ENCODE results near the gene SH2D3A. TPM values are rescaled to one million over a fixed set of nuclear protein-coding genes. Genes with fewer than 3 reads are reported as not detected.

The SH2D3A gene
- 10 to 100 TPM in 1 of 3 donors, 1 to 10 TPM in 2; 7.4 to 13.6 (median 7.7) TPM for polyA plus RNA-seq

DNA sequence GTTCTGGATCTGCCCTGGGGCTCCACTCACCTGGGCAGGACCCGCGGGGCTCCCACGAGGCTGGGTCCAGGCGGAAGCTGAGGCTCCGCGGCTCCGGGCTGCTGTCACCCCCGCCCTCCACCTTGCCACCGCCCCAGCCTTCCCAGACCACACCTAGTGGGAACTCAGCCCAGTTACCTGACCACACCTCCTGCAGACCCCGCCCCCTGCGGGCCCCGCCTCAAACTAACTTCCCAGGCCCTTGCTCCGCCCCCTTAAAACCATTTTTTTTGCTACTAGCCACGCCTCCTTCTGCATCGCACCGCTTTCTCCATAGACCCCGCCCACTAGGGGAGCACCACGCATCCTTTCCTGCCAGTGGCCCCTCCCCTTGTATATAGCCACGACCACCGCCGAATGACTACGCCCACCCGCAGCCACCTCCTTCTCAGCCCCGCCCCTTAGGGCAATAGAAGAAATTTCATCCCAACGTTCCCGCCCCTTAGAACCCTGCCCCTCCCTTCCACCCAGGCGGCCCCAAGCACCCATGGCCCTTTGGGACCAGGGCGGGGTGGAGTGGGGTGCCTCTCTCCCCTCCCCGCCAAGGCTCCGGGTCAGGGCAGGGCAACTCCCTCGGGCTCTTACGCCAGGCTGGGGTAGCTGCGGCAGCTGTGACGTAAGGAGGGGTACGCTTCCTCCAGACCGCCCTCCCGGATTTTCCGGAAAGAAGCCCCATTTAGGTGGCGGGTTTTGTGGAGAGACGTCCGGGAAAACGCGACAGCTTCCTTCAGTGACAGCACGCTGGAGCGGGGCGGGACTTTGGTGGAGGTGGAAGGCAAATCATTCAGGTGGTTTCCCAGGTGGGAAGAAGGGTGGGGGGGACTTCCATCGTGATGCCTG lies at the start of gene SH2D3A:
TSS of gene SH2D3A (minus strand) at position 79 of the 879 bp plus-strand sequence. CDS start 3,687 bp downstream, outside the sequence.
- Mint-ChIP-seq H3K27me3 (ENCODE audit: low read depth in 3 of 3) (peaks cover 3 to 24% (median 9%) of the 10 kb centered on the region in 3 donors), H3K4me1 (peaks cover 36 to 46% of the 10 kb centered on the region in 2 donors), H3K27ac (peak within 1 kb of the TSS; percentile 90 to 99 (median 98)), H3K9me3 (no peaks in the 10 kb centered on the region), H3K36me3 (no peaks in the 10 kb centered on the region), H3K4me3 (peak within 1 kb of the TSS; percentile 88 to 98 (median 92))
- peak; percentile 87 to 88 (median 88) for DNase-seq

DNA sequence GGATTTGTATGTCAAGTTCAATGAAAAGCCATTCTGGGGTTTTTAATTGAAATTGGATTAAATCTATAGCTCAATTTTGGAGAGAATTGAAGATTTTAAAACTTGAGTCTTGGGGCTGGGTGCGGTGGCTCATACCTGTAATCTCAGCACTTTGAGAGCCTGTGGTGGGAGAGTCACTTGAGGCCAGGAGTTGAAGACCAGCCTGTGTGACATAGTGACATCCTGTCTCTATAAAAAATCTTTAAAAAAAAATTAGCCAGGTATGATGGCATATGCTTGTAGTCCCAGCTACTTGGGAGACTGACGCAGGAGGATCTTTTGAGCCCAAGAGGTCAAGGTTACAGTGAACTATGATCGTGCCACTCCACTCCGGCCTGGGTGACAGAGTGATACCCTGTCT lies 46.4 kb upstream of the SH2D3A start:
- H3K9me3 Mint-ChIP-seq, result no peaks in the 10 kb centered on the region
- no peak for DNase-seq
- peak overlapping the region; percentile 36 to 75 (median 50) for H3K27ac Mint-ChIP-seq
- peak overlapping the region in 2 of 5 donors; percentile 14 to 33 for H3K4me3 Mint-ChIP-seq
- H3K4me1 Mint-ChIP-seq, result peaks cover 75 to 84% of the 10 kb centered on the region in 2 donors
- H3K36me3 Mint-ChIP-seq, result peaks cover 4 to 12% (median 4%) of the 10 kb centered on the region in 3 donors
- peaks cover 0 to 1% (median 0%) of the 10 kb centered on the region in 3 donors for H3K27me3 Mint-ChIP-seq (ENCODE audit: low read depth in 3 of 3)

DNA sequence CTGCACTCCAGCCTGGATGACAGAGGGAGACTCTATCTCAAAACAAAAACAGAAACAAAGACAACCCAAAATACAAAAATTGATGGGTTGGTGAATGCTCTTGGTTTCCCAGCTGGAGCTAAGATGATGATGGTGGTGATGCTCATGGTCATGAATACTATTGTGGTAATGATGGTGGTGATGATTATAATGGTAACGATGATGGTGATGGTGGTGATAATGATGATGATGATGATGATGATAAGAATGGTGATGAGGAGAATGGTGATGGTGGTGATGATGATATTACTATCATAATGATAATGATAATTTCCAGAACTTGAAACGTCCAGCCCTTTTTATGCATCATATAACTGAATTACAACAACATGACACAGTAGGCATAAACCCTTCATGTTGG lies 45.4 kb upstream of the SH2D3A start:
- peak overlapping the region; percentile 21 to 70 (median 50) for H3K27ac Mint-ChIP-seq
- no peak for DNase-seq
- H3K4me1 Mint-ChIP-seq, result peaks cover 75 to 82% of the 10 kb centered on the region in 2 donors
- peaks cover 0 to 7% (median 4%) of the 10 kb centered on the region in 3 donors for H3K36me3 Mint-ChIP-seq
- no peak overlapping the region for H3K4me3 Mint-ChIP-seq
- H3K27me3 Mint-ChIP-seq (ENCODE audit: low read depth in 3 of 3), result peaks cover 0 to 1% (median 0%) of the 10 kb centered on the region in 3 donors
- H3K9me3 Mint-ChIP-seq, result no peaks in the 10 kb centered on the region

DNA sequence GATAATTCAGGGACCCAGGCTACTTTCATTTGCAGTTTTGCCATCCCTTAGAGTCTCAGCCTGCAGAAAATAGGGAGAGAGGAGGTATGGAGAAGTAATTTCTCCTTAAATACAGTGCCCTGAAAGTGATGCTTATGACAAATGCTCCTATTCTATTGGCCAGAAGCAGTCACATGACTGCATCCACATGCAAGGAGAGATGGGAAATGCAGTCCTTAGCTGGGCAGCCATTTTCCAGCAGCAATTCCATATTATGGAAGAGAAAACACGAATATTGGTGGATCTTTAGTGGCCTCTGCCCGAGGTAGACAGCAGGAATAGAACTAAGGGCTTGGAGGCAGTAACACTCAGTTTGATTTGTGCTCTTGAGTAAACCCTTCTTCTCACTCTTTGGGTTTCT lies 44.7 kb upstream of the SH2D3A start:
- Mint-ChIP-seq H3K4me3 (no peak overlapping the region), H3K4me1 (peaks cover 74 to 81% of the 10 kb centered on the region in 2 donors), H3K9me3 (no peaks in the 10 kb centered on the region)

DNA sequence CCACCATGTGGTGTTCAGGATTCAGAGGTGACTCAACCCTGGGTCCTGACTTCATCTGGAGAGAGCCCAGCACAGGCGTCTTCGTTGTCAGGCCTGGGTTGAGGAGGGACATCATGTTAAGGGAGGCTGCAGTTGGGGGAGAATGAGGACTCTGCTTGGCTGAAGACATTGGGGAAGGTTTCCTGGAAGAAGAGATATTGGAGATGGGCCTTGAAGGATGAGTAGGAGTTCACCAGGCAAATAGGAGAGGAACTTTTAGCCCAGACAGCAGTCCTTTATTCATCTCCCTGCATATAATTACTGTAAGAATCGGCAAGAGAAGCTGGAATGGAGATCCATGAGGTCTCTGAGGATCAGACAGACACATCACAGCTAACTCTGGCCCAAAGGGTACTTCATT lies 44.1 kb upstream of the SH2D3A start:
- Mint-ChIP-seq H3K36me3 (peaks cover 0 to 4% (median 3%) of the 10 kb centered on the region in 3 donors), H3K27ac (peak overlapping the region; percentile 44 to 71 (median 56)), H3K4me1 (peaks cover 78 to 83% of the 10 kb centered on the region in 2 donors), H3K27me3 (ENCODE audit: low read depth in 3 of 3) (peaks cover 0 to 1% (median 0%) of the 10 kb centered on the region in 3 donors), H3K4me3 (no peak overlapping the region), H3K9me3 (no peaks in the 10 kb centered on the region)
- no peak for DNase-seq

More for the DNA sequence above, 44.7 kb upstream of the SH2D3A start:
- Mint-ChIP-seq H3K27me3 (ENCODE audit: low read depth in 3 of 3) (peaks cover 0 to 1% (median 0%) of the 10 kb centered on the region in 3 donors), H3K36me3 (peaks cover 0 to 4% (median 3%) of the 10 kb centered on the region in 3 donors), H3K27ac (peak overlapping the region; percentile 50 to 84 (median 66))
- DNase-seq, result peak; percentile 13 to 36 (median 23)

DNA sequence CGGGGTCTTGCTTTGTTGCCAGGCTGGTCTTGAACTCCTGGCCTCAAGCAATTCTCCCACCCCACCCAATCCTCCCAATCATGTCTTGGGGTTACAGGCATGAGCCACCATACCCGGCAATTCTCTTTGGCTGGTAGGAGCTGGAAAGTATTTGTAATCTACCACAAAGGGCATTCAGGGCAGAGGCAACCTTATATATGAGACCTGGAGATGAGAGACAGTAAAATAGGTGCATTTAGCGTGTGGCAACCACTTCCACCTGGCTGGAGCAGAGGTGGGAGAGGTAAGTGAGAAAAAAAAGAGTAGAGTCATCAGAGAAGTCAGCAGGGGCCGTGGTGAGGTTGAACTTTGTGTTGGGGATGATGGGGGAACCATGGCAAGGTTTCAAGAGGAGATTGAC lies 42.0 kb upstream of the SH2D3A start:
- DNase-seq, result no peak
- Mint-ChIP-seq H3K27me3 (ENCODE audit: low read depth in 3 of 3) (peaks cover 0 to 1% (median 0%) of the 10 kb centered on the region in 3 donors), H3K36me3 (peaks cover 0 to 4% (median 3%) of the 10 kb centered on the region in 3 donors), H3K4me1 (peaks cover 66 to 68% of the 10 kb centered on the region in 2 donors), H3K4me3 (no peak overlapping the region), H3K9me3 (no peaks in the 10 kb centered on the region), H3K27ac (peak overlapping the region; percentile 58 to 90 (median 78))

DNA sequence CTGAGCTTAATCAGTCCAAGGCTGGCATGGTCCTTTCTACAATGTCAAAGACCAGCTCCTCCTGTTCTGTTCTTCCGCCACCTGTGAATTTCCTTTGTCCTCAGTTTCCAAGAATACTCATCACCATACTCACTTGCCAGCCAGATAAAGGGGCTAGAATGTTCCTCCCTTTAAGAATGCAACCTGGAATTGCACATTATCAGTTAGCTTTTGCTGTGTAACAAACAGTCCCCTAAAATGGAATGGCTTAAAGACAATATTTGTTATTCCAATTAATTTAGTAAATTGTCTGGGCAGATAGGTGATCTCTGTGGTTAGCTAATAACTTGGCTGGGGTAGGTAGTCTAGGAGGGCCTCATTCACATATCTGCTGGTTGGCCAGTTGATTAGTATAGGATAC lies 41.3 kb upstream of the SH2D3A start:
- H3K36me3 Mint-ChIP-seq, result peaks cover 0 to 4% (median 3%) of the 10 kb centered on the region in 3 donors
- H3K4me3 Mint-ChIP-seq, result no peak overlapping the region
- H3K27me3 Mint-ChIP-seq (ENCODE audit: low read depth in 3 of 3), result peaks cover 0 to 1% (median 0%) of the 10 kb centered on the region in 3 donors
- H3K4me1 Mint-ChIP-seq, result peaks cover 64 to 67% of the 10 kb centered on the region in 2 donors
- H3K27ac Mint-ChIP-seq, result peak overlapping the region; percentile 43 to 90 (median 56)
- DNase-seq, result no peak
- H3K9me3 Mint-ChIP-seq, result no peaks in the 10 kb centered on the region

DNA sequence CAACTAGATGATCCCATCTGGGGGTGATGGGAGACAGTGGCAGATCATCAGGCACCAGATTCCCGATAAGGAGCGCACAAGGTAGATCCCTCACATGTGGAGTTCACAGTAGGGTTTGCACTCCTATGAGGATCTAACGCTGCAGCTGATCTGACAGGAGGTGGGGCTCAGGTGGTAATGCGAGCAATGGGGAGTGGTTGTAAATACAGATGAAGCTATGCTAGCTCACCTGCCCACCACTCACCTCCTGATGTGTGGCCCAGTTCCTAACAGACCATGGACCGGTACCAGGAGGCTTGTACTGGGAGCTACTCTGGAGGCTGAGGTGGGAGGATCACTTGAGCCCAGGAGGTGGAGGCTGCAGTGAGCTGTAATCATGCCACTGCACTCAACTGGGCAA lies 40.1 kb upstream of the SH2D3A start:
- Mint-ChIP-seq H3K36me3 (peaks cover 0 to 4% (median 3%) of the 10 kb centered on the region in 3 donors), H3K27me3 (ENCODE audit: low read depth in 3 of 3) (peaks cover 0 to 5% (median 2%) of the 10 kb centered on the region in 3 donors), H3K4me1 (peaks cover 65 to 67% of the 10 kb centered on the region in 2 donors), H3K9me3 (no peaks in the 10 kb centered on the region), H3K27ac (peak overlapping the region; percentile 14 to 85 (median 70)), H3K4me3 (peak overlapping the region in 1 of 5 donors; percentile 10)
- DNase-seq, result no peak

DNA sequence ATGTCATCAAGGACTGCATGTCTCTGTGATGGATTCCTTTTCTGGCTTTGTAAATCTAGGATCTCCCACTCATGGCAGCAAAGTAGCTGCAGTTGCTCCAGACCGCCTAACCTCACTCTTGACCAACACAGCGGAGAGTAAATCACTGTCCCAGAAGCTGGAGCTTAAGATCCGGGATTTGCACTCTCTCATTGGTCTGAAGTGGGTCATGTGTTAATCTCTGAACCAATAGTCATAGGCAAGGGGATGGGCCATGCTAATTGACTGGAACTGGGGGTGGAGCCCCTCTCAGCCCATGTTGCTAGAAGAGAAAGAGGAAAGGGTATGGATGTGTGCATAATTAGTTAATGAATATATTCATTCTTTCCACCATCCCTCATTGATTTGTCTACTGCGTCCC lies 39.3 kb upstream of the SH2D3A start:
- no peaks in the 10 kb centered on the region for H3K9me3 Mint-ChIP-seq
- peaks cover 0 to 3% (median 0%) of the 10 kb centered on the region in 3 donors for H3K36me3 Mint-ChIP-seq
- H3K27me3 Mint-ChIP-seq (ENCODE audit: low read depth in 3 of 3), result peaks cover 5 to 10% (median 8%) of the 10 kb centered on the region in 3 donors
- peak overlapping the region; percentile 63 to 90 (median 86) for H3K27ac Mint-ChIP-seq
- peaks cover 63 to 66% of the 10 kb centered on the region in 2 donors for H3K4me1 Mint-ChIP-seq
- DNase-seq, result peak in 1 of 3 donors; percentile 13
- H3K4me3 Mint-ChIP-seq, result peak overlapping the region in 1 of 5 donors; percentile 31

DNA sequence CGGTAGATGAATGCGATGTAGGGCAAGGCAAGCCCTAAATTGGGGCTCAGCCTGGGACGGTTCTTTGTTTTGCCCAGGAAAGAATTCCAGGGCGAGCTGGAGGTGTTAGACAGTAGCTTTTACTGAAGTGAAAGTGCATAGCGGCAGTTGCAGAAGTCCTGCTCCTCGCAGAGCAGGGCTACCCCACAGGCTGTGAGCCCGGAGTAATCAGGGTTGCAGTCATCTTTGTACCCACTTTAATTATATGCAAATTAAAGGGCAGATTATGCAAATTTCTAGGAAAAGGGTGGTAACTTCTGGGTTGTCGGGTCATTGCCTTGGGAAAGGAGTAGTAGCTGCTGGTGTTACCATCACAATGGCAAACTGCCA lies 35.8 kb upstream of the SH2D3A start:
- H3K4me1 Mint-ChIP-seq, result peaks cover 60 to 68% of the 10 kb centered on the region in 2 donors
- H3K4me3 Mint-ChIP-seq, result peak overlapping the region; percentile 89 to 99 (median 94)
- DNase-seq, result peak; percentile 7 to 19 (median 17)
- H3K9me3 Mint-ChIP-seq, result no peaks in the 10 kb centered on the region
- peaks cover 5 to 14% (median 9%) of the 10 kb centered on the region in 3 donors for H3K27me3 Mint-ChIP-seq (ENCODE audit: low read depth in 3 of 3)
- peak overlapping the region; percentile 93 to 100 (median 98) for H3K27ac Mint-ChIP-seq
- no peaks in the 10 kb centered on the region for H3K36me3 Mint-ChIP-seq

DNA sequence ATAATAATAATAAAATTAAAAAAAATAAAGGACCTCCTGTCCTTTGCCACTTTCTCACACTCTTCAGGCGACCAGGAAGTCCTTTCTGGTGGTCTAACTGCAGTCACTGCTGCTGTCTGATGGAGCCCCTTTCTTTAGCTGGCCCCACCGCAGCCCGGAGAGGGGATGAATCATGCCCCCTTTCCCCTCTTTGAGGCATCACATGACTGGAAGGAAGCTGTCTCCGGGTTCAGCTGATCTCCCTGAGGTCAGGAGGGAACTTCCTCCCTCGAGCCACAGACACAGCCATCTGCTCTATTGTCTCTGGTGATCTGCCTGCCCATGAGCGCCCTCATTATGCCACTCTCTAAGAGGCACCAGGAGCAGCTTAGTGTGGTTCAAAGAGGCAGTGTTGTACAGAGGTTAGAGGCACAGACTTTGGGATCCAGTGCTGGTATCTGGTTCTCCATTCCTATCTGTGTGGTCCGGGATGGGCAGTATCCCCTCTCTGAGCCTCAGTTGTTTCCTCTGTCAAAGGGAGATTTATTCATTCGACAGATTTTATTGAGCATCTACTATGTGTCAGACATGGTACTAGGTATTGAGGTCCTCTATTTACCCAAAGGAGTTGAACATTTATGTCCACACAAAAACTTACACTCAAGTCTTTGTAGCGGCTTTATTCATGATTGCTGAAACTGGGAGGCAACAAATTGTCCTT lies 35.3 kb upstream of the SH2D3A start:
- Mint-ChIP-seq H3K27me3 (ENCODE audit: low read depth in 3 of 3) (peaks cover 5 to 14% (median 9%) of the 10 kb centered on the region in 3 donors), H3K4me3 (peak overlapping the region; percentile 89 to 99 (median 94)), H3K27ac (peak overlapping the region; percentile 93 to 100 (median 98)), H3K9me3 (no peaks in the 10 kb centered on the region), H3K4me1 (peaks cover 60 to 68% of the 10 kb centered on the region in 2 donors), H3K36me3 (no peaks in the 10 kb centered on the region)
- peak; percentile 83 to 88 (median 83) for DNase-seq

DNA sequence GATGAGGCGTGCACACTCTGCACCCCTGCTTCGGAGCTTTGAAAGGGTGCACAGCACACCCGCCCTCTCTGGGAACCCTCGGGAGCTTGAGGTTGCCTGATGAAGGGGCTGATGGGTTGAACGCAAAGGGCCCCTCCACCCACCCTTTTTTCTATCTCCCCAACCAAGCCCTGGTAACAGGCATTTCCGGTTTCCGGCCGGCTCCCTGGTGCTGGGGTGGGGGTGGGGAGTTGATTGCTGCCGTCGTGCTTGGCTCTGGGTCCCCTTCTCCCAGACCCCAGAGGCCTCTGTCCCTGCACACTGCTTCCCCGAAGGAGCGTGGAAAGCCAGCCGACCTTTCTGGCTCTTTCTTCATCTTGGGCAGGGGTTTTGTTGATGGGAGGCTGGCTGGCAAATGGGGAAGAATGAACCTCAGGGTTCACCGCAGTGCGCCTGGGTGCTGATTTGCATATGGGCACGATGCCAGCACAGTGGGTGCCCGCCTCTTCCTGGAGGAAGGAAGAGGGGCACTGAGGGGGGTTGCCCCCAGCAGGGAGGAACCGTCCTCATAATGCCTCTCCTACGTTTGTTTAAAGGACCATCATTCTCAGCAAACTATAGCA lies 34.4 kb upstream of the SH2D3A start:
- peak overlapping the region; percentile 92 to 99 (median 95) for H3K4me3 Mint-ChIP-seq
- peaks cover 60 to 63% of the 10 kb centered on the region in 2 donors for H3K4me1 Mint-ChIP-seq
- DNase-seq, result peak; percentile 81 to 83 (median 82)
- peaks cover 5 to 14% (median 9%) of the 10 kb centered on the region in 3 donors for H3K27me3 Mint-ChIP-seq (ENCODE audit: low read depth in 3 of 3)
- H3K36me3 Mint-ChIP-seq, result peaks cover 2 to 5% (median 3%) of the 10 kb centered on the region in 3 donors
- no peaks in the 10 kb centered on the region for H3K9me3 Mint-ChIP-seq
- peak overlapping the region; percentile 98 to 100 (median 99) for H3K27ac Mint-ChIP-seq

DNA sequence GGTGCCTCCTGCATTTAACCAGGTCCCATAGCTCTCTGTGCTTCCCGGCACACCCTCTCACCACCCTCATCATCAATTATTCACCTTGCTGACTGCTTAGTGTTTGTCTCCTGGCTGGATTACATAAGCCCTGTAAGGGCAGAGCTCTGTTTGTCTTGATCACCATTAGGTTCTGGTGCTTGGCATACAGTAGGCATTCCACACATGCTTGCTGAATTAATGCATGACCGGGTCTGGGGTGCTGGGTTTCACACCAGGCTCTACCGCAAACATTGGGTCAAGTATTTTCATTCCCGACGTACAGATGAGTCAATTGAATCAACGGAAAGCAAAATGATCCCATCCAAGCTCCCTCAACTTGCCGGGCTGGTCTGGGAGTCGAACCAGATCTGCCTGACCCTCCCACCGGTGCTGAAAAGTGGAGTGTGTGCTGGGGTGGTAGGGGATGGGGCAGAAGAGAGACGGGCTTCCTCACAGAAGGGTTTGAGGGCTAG lies 33.8 kb upstream of the SH2D3A start:
- no peak for DNase-seq
- Mint-ChIP-seq H3K27ac (peak overlapping the region; percentile 98 to 100 (median 99)), H3K4me3 (peak overlapping the region; percentile 92 to 99 (median 95)), H3K4me1 (peaks cover 62 to 65% of the 10 kb centered on the region in 2 donors), H3K9me3 (no peaks in the 10 kb centered on the region), H3K36me3 (peaks cover 5 to 9% (median 5%) of the 10 kb centered on the region in 3 donors), H3K27me3 (ENCODE audit: low read depth in 3 of 3) (peaks cover 5 to 14% (median 9%) of the 10 kb centered on the region in 3 donors)
